ENCODE data around the gene TBXAS1.

- TF ChIP-seq CTCF (IDR thresholded peaks at IDR 0.05) (no peak), POLR2A (IDR thresholded peaks at IDR 0.05) (no peak)
Observed at GRCh38 chr7:139861803-139862202, 32.7 kb downstream of the TBXAS1 start.
